ENCODE results near the gene CMTM3.
A peak's percentile ranks its signal among the peaks of the same experiment; 100 is the strongest.
"Not testable (repeated sequence)": the region's sequence is repeated elsewhere in the genome, so short reads cannot be mapped to it uniquely, and the experiment has no call there.

CMTM3 gene

GRCh38 chr16:66608241-66609138 is 4.0 kb downstream of the CMTM3 start:
- TF ChIP-seq CTCF (IDR thresholded peaks at IDR 0.05; ENCODE audit: extremely low read depth, insufficient read depth, missing control alignments) = peak; percentile 90
- in situ Hi-C loops (cut with MboI; ENCODE audit: low pct_unique_long_range_greater_than_20kb, low sequenced_read_pairs, unreplicated experiment) = no loop called here
- peak; percentile 88 for DNase-seq (ENCODE audit: low spot score)

- DNase-seq (ENCODE audit: low spot score) = no peak
- TF ChIP-seq CTCF (IDR thresholded peaks at IDR 0.05; ENCODE audit: extremely low read depth, insufficient read depth, missing control alignments) = no peak
- in situ Hi-C loops (cut with MboI; ENCODE audit: low pct_unique_long_range_greater_than_20kb, low sequenced_read_pairs, unreplicated experiment) = no loop called here
These were observed 4.6 kb downstream of the CMTM3 start for GRCh38 chr16:66609139-66609510.

DNA sequence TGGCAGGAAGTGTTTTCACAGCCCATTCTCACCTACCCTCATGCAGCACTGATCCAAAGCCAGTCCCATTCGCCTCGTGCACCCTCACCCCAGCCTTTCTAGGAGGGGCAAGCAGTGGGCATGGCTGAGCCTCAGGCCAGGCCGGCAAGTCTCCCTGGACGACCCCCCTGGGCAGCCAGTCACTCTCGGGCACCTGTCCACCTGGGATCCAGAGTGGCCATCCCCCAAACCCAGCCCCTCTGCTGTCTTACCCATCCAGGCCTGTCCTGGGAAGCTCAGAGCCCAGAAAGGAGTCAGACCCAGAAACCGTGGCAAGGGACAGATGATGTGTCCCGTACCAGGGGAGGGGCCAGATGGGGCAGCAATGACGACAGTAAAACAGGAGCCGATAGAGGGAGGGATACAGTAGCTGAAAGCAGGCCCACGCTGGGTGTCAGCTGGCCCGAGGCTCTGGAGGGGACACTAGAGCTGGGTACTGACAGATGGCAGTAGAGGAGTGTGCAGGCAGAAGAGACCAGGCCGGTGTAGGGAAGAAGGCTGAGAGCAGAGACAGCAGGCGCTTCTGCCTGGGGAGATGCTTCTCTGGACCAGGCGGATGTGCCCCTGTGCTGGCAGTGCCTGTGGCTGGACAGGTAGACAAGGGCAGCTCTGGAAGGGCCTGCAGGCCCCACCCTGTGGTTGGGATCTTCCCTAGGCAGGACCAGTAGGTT is 5.8 kb downstream of the CMTM3 start:
- no peak for TF ChIP-seq CTCF (IDR thresholded peaks at IDR 0.05; ENCODE audit: extremely low read depth, insufficient read depth, missing control alignments)
- no peak for DNase-seq (ENCODE audit: low spot score)
- in situ Hi-C loops (cut with MboI; ENCODE audit: low pct_unique_long_range_greater_than_20kb, low sequenced_read_pairs, unreplicated experiment) = no loop called here

DNA sequence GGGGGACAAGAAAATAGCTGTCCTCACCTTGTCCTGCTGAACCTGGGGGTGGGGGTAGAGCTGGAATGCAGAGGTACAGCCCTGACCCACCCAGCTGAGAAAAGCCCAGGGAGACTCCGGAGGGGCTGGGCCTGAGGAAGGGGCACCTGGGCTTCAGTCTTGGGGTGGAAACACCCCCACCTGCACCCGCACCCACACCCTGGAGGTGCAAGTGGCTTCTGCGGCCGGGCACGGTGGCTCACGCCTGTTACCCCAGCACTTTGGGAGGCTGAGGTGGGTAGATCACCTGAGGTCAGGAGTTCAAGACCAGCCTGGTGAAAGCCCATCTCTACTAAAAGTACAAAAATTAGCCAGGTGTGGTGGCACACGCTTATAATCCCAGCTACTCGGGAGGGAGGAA is 7.4 kb downstream of the CMTM3 start:
- DNase-seq (ENCODE audit: low spot score); in situ Hi-C loops (cut with MboI; ENCODE audit: low pct_unique_long_range_greater_than_20kb, low sequenced_read_pairs, unreplicated experiment): not testable (repeated sequence)

GRCh38 chr16:66612422-66612821 is 7.9 kb downstream of the CMTM3 start:
- in situ Hi-C loops (cut with MboI; ENCODE audit: low pct_unique_long_range_greater_than_20kb, low sequenced_read_pairs, unreplicated experiment) = no loop called here
- TF ChIP-seq CTCF (IDR thresholded peaks at IDR 0.05; ENCODE audit: extremely low read depth, insufficient read depth, missing control alignments) = no peak
- no peak for DNase-seq (ENCODE audit: low spot score)

DNA sequence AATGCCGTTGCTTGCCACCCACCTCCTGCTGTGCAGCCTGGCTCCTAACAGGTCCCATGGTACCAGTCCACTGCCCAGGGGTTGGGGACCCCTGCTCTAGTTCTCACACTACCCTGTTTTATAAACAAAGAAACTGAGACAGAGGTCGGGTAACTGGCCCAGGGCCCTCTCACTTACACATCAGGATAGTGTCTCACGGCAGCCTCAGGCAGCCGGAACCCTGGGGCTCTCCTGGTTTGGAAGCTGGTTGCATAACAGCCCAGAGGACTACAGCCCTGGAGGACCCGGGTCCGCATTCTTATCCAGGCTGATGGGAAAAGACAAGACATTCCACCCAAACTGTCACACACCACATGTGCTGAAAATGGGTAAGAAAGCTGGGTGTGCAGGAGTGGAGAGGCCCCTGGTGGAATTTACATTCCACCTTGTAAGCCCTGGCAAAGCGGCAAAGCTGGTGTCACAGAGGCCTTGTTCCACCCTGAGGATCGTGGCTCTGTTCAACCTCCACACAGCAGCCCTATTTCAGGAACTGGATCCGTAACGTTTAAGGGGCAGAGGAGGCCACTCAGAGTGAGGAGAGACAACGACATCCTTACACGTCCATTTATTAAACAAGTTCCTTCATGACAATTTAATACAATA is 9.8 kb downstream of the CMTM3 start:
- TF ChIP-seq CTCF (IDR thresholded peaks at IDR 0.05; ENCODE audit: extremely low read depth, insufficient read depth, missing control alignments) = no peak
- DNase-seq (ENCODE audit: low spot score) = no peak
- in situ Hi-C loops (cut with MboI; ENCODE audit: low pct_unique_long_range_greater_than_20kb, low sequenced_read_pairs, unreplicated experiment) = no loop called here

DNA sequence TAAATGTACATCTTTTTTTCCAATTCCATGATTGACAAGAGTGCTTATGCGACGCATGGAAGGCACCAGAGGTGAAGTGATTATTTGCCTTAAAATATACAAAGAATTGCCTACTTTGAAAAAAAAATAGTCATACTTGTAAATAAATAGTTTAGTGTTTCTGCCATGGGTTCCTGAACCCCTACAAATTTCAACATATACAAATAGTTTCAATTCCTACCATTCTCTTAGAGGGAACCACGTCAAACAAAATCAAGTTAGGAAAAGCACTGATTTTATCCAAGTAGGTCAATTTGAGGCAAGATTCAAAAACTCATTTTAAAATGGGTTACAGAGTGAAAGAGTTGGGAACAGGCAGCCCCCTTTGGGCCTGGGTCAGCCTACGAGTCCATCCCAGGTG is 11.7 kb downstream of the CMTM3 start:
- DNase-seq (ENCODE audit: low spot score) = no peak
- in situ Hi-C loops (cut with MboI; ENCODE audit: low pct_unique_long_range_greater_than_20kb, low sequenced_read_pairs, unreplicated experiment) = no loop called here
- TF ChIP-seq CTCF (IDR thresholded peaks at IDR 0.05; ENCODE audit: extremely low read depth, insufficient read depth, missing control alignments) = no peak
